GM12865 (cell line): ENCODE measurements around the gene FAM53B.

ENCODE experiments used
- DNase-seq: peaks from one replicate; pipeline ENCODE4 v3.0.0; 2010; ENCODE audit warnings: low read depth
- H3K4me3 ChIP-seq: 2 replicates; pipeline ENCODE4 v1.5.1; 2011; ENCODE audit warnings: mild to moderate bottlenecking, low read depth, low read length, control low read depth
- CTCF ChIP-seq: IDR thresholded peaks from 2 replicates; pipeline ENCODE4 v1.5.1; 2011; ENCODE audit warnings: low read length, control low read depth, low read depth, inconsistent platforms; ENCODE audit not compliant: insufficient read depth; ENCODE audit errors: missing control alignments

The FAM53B gene

DNA sequence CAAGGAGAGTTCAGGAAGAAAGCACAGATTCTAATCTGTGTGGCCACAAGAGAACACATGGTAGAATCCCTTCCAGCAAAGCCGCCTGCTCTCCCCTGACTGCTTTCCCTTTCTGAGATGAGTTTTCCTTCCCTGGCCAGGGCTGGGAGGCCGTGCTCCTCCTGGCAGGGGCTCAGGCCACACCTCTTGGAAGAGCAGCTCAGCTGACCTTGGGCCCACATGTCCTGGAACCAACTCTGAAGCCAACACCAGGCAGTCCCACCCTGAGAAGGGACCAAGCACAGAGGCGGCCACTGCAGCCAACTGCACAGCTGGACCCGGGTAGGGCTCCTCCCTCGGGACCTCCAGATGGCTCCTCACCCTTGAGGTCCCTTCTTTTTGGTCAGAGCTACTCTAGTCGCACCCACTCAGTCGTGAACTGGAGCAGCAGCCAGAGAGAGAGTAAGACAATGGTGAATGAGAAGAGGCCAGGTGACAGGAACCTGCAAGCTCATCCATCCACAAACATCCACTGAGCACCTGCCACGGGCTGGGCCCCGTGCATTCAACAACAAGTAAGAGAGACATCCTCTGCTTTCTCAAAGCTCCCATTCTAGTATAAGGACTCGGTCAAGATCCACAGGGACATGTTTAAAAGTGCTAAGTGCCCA lies 40.3 kb downstream of the FAM53B start:
- H3K4me3 ChIP-seq: no peak overlapping the region
- DNase-seq: no peak
- no peak for TF ChIP-seq CTCF

- H3K4me3 ChIP-seq: no peak overlapping the region
- no peak for DNase-seq
- TF ChIP-seq CTCF: no peak
Measured at GRCh38 chr10:124703372-124703771, 40.8 kb downstream of the FAM53B start.

GRCh38 chr10:124701881-124702656 lies 42.1 kb downstream of the FAM53B start:
- TF ChIP-seq CTCF: no peak
- no peak for DNase-seq
- no peak overlapping the region for H3K4me3 ChIP-seq

GRCh38 chr10:124701435-124701834 lies 42.7 kb downstream of the FAM53B start:
- DNase-seq: no peak
- no peak overlapping the region for H3K4me3 ChIP-seq
- TF ChIP-seq CTCF: no peak

DNA sequence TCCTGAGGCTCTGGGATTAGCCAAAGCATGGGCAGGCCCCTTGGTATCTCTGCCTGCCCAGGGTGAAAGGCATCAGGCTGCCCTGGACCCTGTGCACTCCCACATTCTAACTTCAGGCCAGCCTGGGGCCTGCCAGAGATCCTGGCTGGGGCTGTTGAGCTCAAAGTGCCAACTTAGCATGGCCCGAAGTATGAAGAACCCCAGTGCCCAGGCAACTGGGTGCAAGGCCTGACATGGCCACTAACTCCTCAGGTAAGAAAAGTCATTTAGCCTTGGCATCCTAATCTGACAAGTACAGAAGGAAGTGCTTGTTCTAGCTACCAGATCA lies 43.2 kb downstream of the FAM53B start:
- no peak overlapping the region for H3K4me3 ChIP-seq
- no peak for DNase-seq
- TF ChIP-seq CTCF: no peak

GRCh38 chr10:124700293-124701037 lies 43.7 kb downstream of the FAM53B start:
- no peak overlapping the region for H3K4me3 ChIP-seq
- DNase-seq: no peak
- no peak for TF ChIP-seq CTCF
